AG09319 (cell line): Measurements from ENCODE around the gene BCORL1.
A peak's percentile ranks its signal among the peaks of the same experiment; 100 is the strongest.

Source experiments
- DNase-seq: peaks from one replicate; pipeline ENCODE4 v3.0.0-alpha.2; 2010; ENCODE audit warnings: low read depth; ENCODE audit errors: extremely low read depth
- CTCF ChIP-seq: IDR thresholded peaks from 2 replicates; pipeline ENCODE4 v1.5.1; 2011; ENCODE audit warnings: low read depth, mild to moderate bottlenecking, inconsistent platforms, low read length, moderate library complexity

The BCORL1 gene

GRCh38 chrX:130079824-130080406 is 97.5 kb downstream of the BCORL1 start:
- peak; percentile 72 for TF ChIP-seq CTCF
- peak; percentile 57 for DNase-seq

- no peak for DNase-seq
- TF ChIP-seq CTCF, result no peak
Observed at GRCh38 chrX:130080791-130081367, 98.4 kb downstream of the BCORL1 start.

DNA sequence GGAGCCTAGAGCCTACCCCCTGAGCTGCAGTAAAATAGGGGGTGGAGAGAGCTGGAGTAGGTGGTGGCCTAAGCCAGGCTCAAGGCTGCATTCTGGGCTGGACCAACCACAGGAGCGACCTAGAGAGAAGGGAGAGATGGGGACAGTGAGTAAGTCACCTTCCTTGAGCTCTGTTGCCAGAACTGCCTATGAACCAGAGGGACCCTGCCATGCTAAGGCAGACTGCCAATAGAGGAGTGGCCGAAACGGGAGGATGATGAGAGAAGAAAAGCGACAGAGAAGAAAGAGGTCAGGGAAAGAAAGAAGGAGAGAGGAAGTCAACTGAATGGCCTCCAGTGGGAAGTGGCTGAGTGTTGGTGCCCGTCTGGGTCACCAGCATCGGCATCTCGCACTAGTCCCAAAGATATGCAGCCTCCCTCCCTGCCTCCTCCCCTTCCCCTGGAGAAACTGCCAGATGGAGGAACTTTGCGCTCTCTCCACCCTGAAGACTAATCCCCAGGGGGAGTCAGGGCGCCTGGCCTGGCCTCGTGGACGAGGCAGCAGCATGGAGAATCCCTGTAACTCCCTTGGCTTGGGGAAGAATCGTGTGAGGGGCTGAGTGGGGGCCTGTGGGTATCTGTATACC is 99.1 kb downstream of the BCORL1 start:
- DNase-seq, result no peak
- no peak for TF ChIP-seq CTCF

GRCh38 chrX:130082244-130083106 is 100.0 kb downstream of the BCORL1 start:
- DNase-seq, result no peak
- TF ChIP-seq CTCF, result no peak; the same call in none of the 2 replicates

DNA sequence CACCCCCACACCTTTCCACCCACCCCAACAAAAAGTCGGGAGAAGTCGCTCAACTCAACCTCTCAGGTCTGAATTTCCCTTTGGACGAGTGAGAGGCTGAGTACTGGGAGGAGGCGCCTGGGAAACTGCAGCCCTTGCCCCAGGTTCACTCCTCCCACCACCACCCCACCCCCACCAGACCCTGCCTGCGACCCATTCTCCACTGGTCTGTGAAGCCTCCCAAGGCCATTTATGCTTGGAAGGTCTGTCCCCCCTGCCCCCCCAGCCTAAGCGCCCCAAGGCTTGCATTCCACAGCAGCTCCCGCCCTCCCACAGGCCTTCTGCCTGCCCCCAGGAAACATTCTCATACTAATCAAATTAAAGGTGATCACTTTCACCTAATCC is 100.7 kb downstream of the BCORL1 start:
- no peak for TF ChIP-seq CTCF
- DNase-seq, result no peak

- TF ChIP-seq CTCF, result no peak
- no peak for DNase-seq
Observed at GRCh38 chrX:130083656-130084382, 101.4 kb downstream of the BCORL1 start.
